Keratinocyte (primary cell): Measurements from ENCODE around the gene C1R. TPM values are rescaled to one million over a fixed set of nuclear protein-coding genes. Genes with fewer than 3 reads are reported as not detected.
A peak's percentile ranks its signal among the peaks of the same experiment; 100 is the strongest.

Source experiments
- DNase-seq: peaks from one replicate; pipeline ENCODE4 v3.0.0-alpha.2; 2011; ENCODE audit warnings: low read depth, missing footprints, low spot score
- FAIRE-seq: peaks from 2 replicates; lab custom pipeline; 2011; peaks lifted over from hg19 to GRCh38; lab: Jason Lieb, UNC
- H2AFZ ChIP-seq: 2 replicates; pipeline ENCODE4 v1.6.0; 2012; ENCODE audit warnings: low read length, control low read depth, inconsistent platforms; ENCODE audit not compliant: control insufficient read depth
- H3K27ac ChIP-seq: 2 replicates; pipeline ENCODE4 v1.5.1; 2011; ENCODE audit warnings: low read length; ENCODE audit not compliant: control insufficient read depth, insufficient read depth
- H3K27me3 ChIP-seq: 3 replicates; pipeline ENCODE4 v1.6.0; 2011; ENCODE audit warnings: low read length; ENCODE audit not compliant: control insufficient read depth, insufficient read depth; ENCODE audit errors: extremely low read depth
- H3K36me3 ChIP-seq, 2 experiments: 2 replicates in 1 of 2; 3 replicates in 1 of 2; pipeline ENCODE4 v1.5.1; 2011; ENCODE audit warnings: low read length in 2 of 2, mild to moderate bottlenecking in 1 of 2; ENCODE audit not compliant: control insufficient read depth in 2 of 2, insufficient read depth in 2 of 2; ENCODE audit errors: extremely low read depth in 1 of 2
- H3K4me1 ChIP-seq: 3 replicates; pipeline ENCODE4 v1.5.1; 2011; ENCODE audit warnings: low read length; ENCODE audit not compliant: control insufficient read depth, insufficient read depth; ENCODE audit errors: extremely low read depth
- H3K4me2 ChIP-seq: 3 replicates; pipeline ENCODE4 v1.6.0; 2011; ENCODE audit warnings: low read depth, low read length; ENCODE audit not compliant: control insufficient read depth, insufficient read depth; ENCODE audit errors: extremely low read depth
- H3K4me3 ChIP-seq, 3 experiments: fragments of 200-600 bp in 1 of 3; sonication (generic) in 1 of 3; 2 replicates in 2 of 3; 3 replicates in 1 of 3; pipeline ENCODE4 v1.5.1; 2011 to 2016; ENCODE audit warnings: low read length in 3 of 3, mild to moderate bottlenecking in 3 of 3, control low read depth in 2 of 3, inconsistent platforms in 1 of 3, low read depth in 1 of 3, mixed read lengths in 1 of 3, mixed run types in 1 of 3, moderate library complexity in 1 of 3; ENCODE audit not compliant: control insufficient read depth in 2 of 3, insufficient read depth in 2 of 3; ENCODE audit errors: extremely low read depth in 1 of 3
- H3K79me2 ChIP-seq: 2 replicates; pipeline ENCODE4 v1.6.0; 2012; ENCODE audit warnings: low read length; ENCODE audit not compliant: control insufficient read depth, insufficient read depth
- H3K9ac ChIP-seq: 3 replicates; pipeline ENCODE4 v1.6.0; 2011; ENCODE audit warnings: low read length; ENCODE audit not compliant: control insufficient read depth, insufficient read depth; ENCODE audit errors: extremely low read depth
- H3K9me1 ChIP-seq: 3 replicates; pipeline ENCODE4 v1.6.0; 2011; ENCODE audit warnings: low read length; ENCODE audit not compliant: control insufficient read depth, insufficient read depth; ENCODE audit errors: extremely low read depth
- H3K9me3 ChIP-seq: 2 replicates; pipeline ENCODE4 v1.5.1; 2012; ENCODE audit warnings: low read depth, low read length; ENCODE audit not compliant: control insufficient read depth
- H4K20me1 ChIP-seq: 3 replicates; pipeline ENCODE4 v1.6.0; 2011; ENCODE audit warnings: low read length; ENCODE audit not compliant: control insufficient read depth, insufficient read depth; ENCODE audit errors: extremely low read depth
- CTCF ChIP-seq, 3 experiments: IDR thresholded peaks in 1 of 3; conservative IDR thresholded peaks in 1 of 3; optimal IDR thresholded peaks in 1 of 3; 2 replicates in 2 of 3; 3 replicates in 1 of 3; pipeline versions ENCODE3 to v1.5.1; 2011; ENCODE audit warnings: low read length in 3 of 3, mild to moderate bottlenecking in 3 of 3, moderate library complexity in 2 of 3, control low read depth in 1 of 3, inconsistent platforms in 1 of 3; ENCODE audit not compliant: insufficient read depth in 2 of 3; ENCODE audit errors: extremely low read depth in 1 of 3
- EZH2 ChIP-seq: IDR thresholded peaks from one replicate; pipeline ENCODE4 v1.6.1; 2012; ENCODE audit warnings: inconsistent platforms, mild to moderate bottlenecking, low read length, moderate library complexity
- dilution Hi-C: fragments of 300-500 bp; cut with MboI; formaldehyde crosslinking; loops from one replicate; pipeline ENCODE4 v1.7.0; 2020; ENCODE audit warnings: low sequenced_read_pairs; ENCODE audit not compliant: extremely low pct_ligation_motif_present
- polyA plus RNA-seq, 5 experiments: library from polyadenylated mRNA; depleted of rRNA in 3 of 5; stranded (reverse) in 3 of 5; stranded (forward) in 1 of 5; unstranded in 1 of 5; fragments of >200 nt; gene quantifications; 1 replicate in 1 of 5; 2 replicates in 3 of 5; 3 replicates in 1 of 5; pipeline versions ENCODE4 v1.2.1 to v1.2.3, GENCODE V29; 2011 to 2012; ENCODE audit warnings: missing spikeins in 2 of 5, low read depth in 1 of 5, low replicate concordance in 1 of 5

The C1R gene
- polyA plus RNA-seq, 1 donor (not counting 4 experiments of a cell fraction or from before 2014, with no cell fraction given): 2.8 TPM

- Histone ChIP-seq H3K36me3 (peaks cover 7 to 14% of the 10 kb centered on the region in 2 experiments), H4K20me1 (peaks cover 2% of the 10 kb centered on the region), H3K27ac (no peak overlapping the region), H3K27me3 (no peaks in the 10 kb centered on the region), H3K9me3 (no peaks in the 10 kb centered on the region), H2AFZ (peak overlapping the region; percentile 58), H3K4me1 (peaks cover 18% of the 10 kb centered on the region), H3K9me1 (no peaks in the 10 kb centered on the region), H3K4me2 (peak overlapping the region; percentile 95), H3K79me2 (no peaks in the 10 kb centered on the region), H3K9ac (peak overlapping the region; percentile 61), H3K4me3 (peak overlapping the region; percentile 65 to 74 (median 74))
- FAIRE-seq: no peak
- DNase-seq: no peak
- no peak for TF ChIP-seq EZH2
- peak in 1 of 3 experiments; percentile 19 for TF ChIP-seq CTCF (optimal IDR thresholded peaks at IDR 0.05 in 1 of 3, IDR thresholded peaks at IDR 0.05 in 1 of 3, conservative IDR thresholded peaks at IDR 0.05 in 1 of 3; ENCODE audit: extremely low read depth in 1 of 3, insufficient read depth in 2 of 3, low read length in 3 of 3)
- dilution Hi-C loops: no loop called here
These were observed 38.7 kb upstream of the C1R start for GRCh38 chr12:7130701-7131501.

DNA sequence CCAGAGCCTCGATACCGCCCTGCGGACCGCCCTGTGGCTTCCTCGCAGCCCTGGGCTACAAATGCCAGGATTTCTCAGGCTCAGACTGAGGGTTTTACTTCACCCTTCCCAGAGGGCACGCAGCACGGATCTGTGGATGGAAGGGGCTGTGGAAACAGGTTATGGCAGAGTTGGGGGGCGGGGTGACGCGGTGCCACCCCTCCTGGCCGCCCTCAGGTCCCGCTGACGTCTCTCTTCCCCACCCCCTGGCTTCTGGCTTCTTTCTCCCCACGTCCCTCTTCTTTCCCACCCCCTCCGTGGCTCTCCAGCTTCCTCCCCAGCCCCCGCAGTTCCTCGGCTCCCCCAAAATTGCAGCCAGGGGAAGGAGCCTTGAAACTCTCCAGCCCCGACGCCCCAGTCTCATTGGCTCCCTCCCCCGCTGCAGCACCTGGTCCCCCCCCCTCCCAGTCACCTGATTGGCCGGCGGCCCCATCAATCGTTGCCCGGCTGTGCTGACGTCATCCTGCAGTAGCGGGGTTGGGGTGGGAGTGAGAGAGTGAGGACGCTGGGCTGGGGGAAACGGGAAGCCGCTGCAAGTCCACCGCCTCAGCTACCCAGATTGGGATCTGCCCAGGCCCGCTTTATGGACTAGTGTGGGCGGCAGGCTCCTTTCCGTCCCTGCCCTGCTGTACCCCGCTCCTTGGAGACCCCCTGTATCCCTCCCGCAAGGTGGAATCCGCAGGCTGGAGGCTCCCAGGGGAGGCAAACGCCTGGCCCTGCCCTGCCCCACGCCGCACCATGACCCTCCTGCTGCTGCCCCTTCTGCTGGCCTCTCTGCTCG is 37.8 kb upstream of the C1R start, which contains the start of gene CLSTN3:
Gene CLSTN3 (plus strand): TSS at position 500 of the 820 bp plus-strand sequence. CDS start 278 bp downstream, at position 778.
- Histone ChIP-seq H3K4me3 (peak within 1 kb of the TSS; percentile 65 to 74 (median 74)), H3K27me3 (no peaks in the 10 kb centered on the region), H3K9me1 (no peaks in the 10 kb centered on the region), H2AFZ (peak within 1 kb of the TSS; percentile 73), H3K4me1 (peaks cover 18% of the 10 kb centered on the region), H3K9ac (peak within 1 kb of the TSS; percentile 61), H3K79me2 (no peaks in the 10 kb centered on the region), H3K27ac (peak within 1 kb of the TSS; percentile 8), H3K36me3 (peaks cover 3 to 14% of the 10 kb centered on the region in 2 experiments), H4K20me1 (peaks cover 2% of the 10 kb centered on the region), H3K4me2 (peak within 1 kb of the TSS; percentile 95), H3K9me3 (no peaks in the 10 kb centered on the region)
- FAIRE-seq (no peak), DNase-seq (no peak)
- TF ChIP-seq CTCF (optimal IDR thresholded peaks at IDR 0.05 in 1 of 3, IDR thresholded peaks at IDR 0.05 in 1 of 3, conservative IDR thresholded peaks at IDR 0.05 in 1 of 3; ENCODE audit: extremely low read depth in 1 of 3, insufficient read depth in 2 of 3, low read length in 3 of 3) (no peak), EZH2 (no peak)
- dilution Hi-C loops: no loop called here
